DOHH2 (cell line): Measurements from ENCODE around the gene KCNJ6.

ENCODE experiments used
- EZH2phosphoT487 ChIP-seq: fragments of 200-600 bp; sonication (generic); IDR thresholded peaks from 2 replicates; pipeline ENCODE4 v1.6.1; 2017; ENCODE audit warnings: borderline replicate concordance, mild to moderate bottlenecking, antibody characterized with exemption, low read length, moderate library complexity, mixed read lengths
- TF ChIP-seq, protein P1 (sequence below): fragments of 200-600 bp; sonication (generic); IDR thresholded peaks from one replicate; pipeline ENCODE4 v1.5.1; 2014; ENCODE audit warnings: antibody characterized with exemption, mild to moderate bottlenecking, low read depth, low read length; ENCODE audit not compliant: poor library complexity, severe bottlenecking

DNA sequence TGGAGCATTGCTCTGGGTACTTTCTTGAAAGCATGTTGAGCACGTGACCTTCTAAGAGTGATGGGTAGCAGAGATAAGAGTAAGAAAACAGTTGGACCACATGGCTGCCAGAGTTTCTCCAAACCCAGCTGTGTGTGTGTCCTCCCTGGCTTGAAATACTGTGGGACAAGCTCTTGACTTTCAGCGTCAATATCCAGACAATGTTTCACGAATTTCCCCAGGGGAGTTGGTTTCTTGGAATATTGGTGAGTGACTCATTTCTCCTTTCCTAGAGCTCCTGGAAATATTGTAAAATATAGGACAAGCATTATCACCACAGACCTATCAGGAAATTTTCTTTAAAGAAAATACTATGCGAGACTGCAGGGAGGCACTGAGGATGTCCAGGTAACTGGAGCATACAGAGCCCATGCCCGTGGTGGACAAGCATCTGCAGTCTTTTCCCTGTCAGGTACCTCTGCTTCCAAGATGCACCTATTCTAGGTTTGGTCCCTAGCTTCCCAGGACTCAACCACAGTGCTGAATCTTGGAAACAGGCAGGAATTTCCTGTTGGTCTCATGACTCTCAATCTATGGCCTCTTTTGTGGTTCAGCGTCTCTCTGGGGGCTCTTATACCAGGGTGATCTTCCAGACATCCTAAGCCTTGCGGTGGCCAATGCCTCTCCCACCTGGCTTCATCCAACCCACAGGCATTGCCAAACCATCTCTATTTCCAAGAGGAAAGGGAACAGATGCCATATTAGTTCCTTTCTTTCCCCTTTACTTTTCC is 67.4 kb downstream of the KCNJ6 start:
- TF ChIP-seq, protein P1, sequence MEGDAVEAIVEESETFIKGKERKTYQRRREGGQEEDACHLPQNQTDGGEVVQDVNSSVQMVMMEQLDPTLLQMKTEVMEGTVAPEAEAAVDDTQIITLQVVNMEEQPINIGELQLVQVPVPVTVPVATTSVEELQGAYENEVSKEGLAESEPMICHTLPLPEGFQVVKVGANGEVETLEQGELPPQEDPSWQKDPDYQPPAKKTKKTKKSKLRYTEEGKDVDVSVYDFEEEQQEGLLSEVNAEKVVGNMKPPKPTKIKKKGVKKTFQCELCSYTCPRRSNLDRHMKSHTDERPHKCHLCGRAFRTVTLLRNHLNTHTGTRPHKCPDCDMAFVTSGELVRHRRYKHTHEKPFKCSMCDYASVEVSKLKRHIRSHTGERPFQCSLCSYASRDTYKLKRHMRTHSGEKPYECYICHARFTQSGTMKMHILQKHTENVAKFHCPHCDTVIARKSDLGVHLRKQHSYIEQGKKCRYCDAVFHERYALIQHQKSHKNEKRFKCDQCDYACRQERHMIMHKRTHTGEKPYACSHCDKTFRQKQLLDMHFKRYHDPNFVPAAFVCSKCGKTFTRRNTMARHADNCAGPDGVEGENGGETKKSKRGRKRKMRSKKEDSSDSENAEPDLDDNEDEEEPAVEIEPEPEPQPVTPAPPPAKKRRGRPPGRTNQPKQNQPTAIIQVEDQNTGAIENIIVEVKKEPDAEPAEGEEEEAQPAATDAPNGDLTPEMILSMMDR, result no peak
- no peak for TF ChIP-seq EZH2phosphoT487
